ENCODE measurements around the gene PPP1R2. TPM values are rescaled to one million over a fixed set of nuclear protein-coding genes. Genes with fewer than 3 reads are reported as not detected.

The PPP1R2 gene
- total RNA-seq, 1 experiment from 2014 or later: 38.3 TPM

GRCh38 chr3:195468841-195469240, 74.3 kb downstream of the PPP1R2 start:
- H3K27ac Mint-ChIP-seq: no peak overlapping the region
- TF ChIP-seq CTCF (conservative IDR thresholded peaks at IDR 0.05): no peak
- H3K56ac ChIP-seq (ENCODE audit: insufficient read length, low read depth, low read length): no peak overlapping the region
- no peak overlapping the region for H3K9ac ChIP-seq (ENCODE audit: extremely low read depth, insufficient read length, low read length)
- no peak overlapping the region for H2BK15ac ChIP-seq (ENCODE audit: low read depth, low read length)
- H3K27me3 Mint-ChIP-seq (ENCODE audit: low read depth): peaks cover 1% of the 10 kb centered on the region
- no peaks in the 10 kb centered on the region; a peak in 2 of 7 replicates for H3K36me3 Mint-ChIP-seq (ENCODE audit: insufficient read depth in 1 of 3, low read depth in 3 of 3)
- H2BK120ac ChIP-seq (ENCODE audit: low read depth, low read length, poor library complexity, severe bottlenecking): no peak overlapping the region
- no peak overlapping the region for H3K4ac ChIP-seq (ENCODE audit: low read depth, low read length)
- H2BK5ac ChIP-seq (ENCODE audit: insufficient read length, low read length): no peak overlapping the region
- no peak overlapping the region for H2BK12ac ChIP-seq (ENCODE audit: insufficient read length, low read depth, low read length)
- H3K23ac ChIP-seq (ENCODE audit: insufficient read length, low read depth, low read length): no peak overlapping the region
- H3K9me3 ChIP-seq (ENCODE audit: control insufficient read depth, low read depth, low read length): no peaks in the 10 kb centered on the region
- no peak overlapping the region for H4K91ac ChIP-seq (ENCODE audit: insufficient read length, low read depth, low read length)
- H2BK20ac ChIP-seq (ENCODE audit: low read depth, low read length, poor library complexity, severe bottlenecking): no peak overlapping the region
- no peak overlapping the region for H3K18ac ChIP-seq (ENCODE audit: insufficient read length, low read depth, low read length)
- H2AFZ ChIP-seq (ENCODE audit: low read length): no peak overlapping the region
- H3K27ac ChIP-seq (ENCODE audit: insufficient read length, low read depth, low read length): no peak overlapping the region
- no peaks in the 10 kb centered on the region for H3K4me1 ChIP-seq (ENCODE audit: insufficient read depth, low read length)
- H3K14ac ChIP-seq (ENCODE audit: insufficient read depth, low read length): no peak overlapping the region
- H4K20me1 ChIP-seq (ENCODE audit: control insufficient read depth, insufficient read depth, insufficient read length): no peaks in the 10 kb centered on the region
- H2AK5ac ChIP-seq (ENCODE audit: insufficient read length, low read length): no peak overlapping the region
- no peak overlapping the region for H3K4me3 Mint-ChIP-seq
- H4K8ac ChIP-seq (replicated peaks; ENCODE audit: insufficient read length, low read depth, low read length): no peak overlapping the region
- no peaks in the 10 kb centered on the region for H3K79me1 ChIP-seq (ENCODE audit: insufficient read depth, low read depth, low read length, poor library complexity, severe bottlenecking)
- no peak for DNase-seq
- peaks cover 3 to 6% of the 10 kb centered on the region in 2 experiments; a peak in 3 of 4 replicates for H3K4me1 Mint-ChIP-seq
- no peak overlapping the region for H4K5ac ChIP-seq (ENCODE audit: insufficient read length, low read depth, low read length)
- no CpG with 5 or more reads among the region's 4 CpGs for WGBS (ENCODE audit: extremely low coverage, insufficient read length, low lambda C conversion rate)
- H3K79me2 ChIP-seq (ENCODE audit: insufficient read depth, low read length): no peaks in the 10 kb centered on the region
- H3K9me3 Mint-ChIP-seq: peaks cover 6 to 7% of the 10 kb centered on the region in 2 experiments; a peak in 4 of 5 replicates
- H3K27me3 ChIP-seq (ENCODE audit: insufficient read depth, low read length): no peaks in the 10 kb centered on the region
- H3K4me2 ChIP-seq (ENCODE audit: insufficient read depth, insufficient read length, low read length): no peak overlapping the region
- no peaks in the 10 kb centered on the region for H3K23me2 ChIP-seq (ENCODE audit: insufficient read length, low read depth, low read length, poor library complexity, severe bottlenecking)
- H3T11ph ChIP-seq (ENCODE audit: low read length): no peak overlapping the region
